HCT116 (cell line): ENCODE data around the gene CKB. TPM values are rescaled to one million over a fixed set of nuclear protein-coding genes. Genes with fewer than 3 reads are reported as not detected.
A peak's percentile ranks its signal among the peaks of the same experiment; 100 is the strongest.

Experiments
- ATAC-seq: fragments of 200-7000 bp; cut with Tn5 transposase; 2 replicates; pipeline ENCODE4 v1.9.1; 2020; ENCODE audit warnings: mild to moderate bottlenecking, moderate library complexity
- BruUV-seq: library from RNA; stranded (reverse); fragments of 400-500 nt; replicated peaks from 2 replicates; lab custom pipeline; 2021; lab: Mats Ljungman, UMichigan
- CTCF ChIA-PET: fragments of 300-600 bp; sonication (Branson Sonifier 250); formaldehyde crosslinking; loops from one replicate; lab custom pipeline; 2021; ENCODE audit warnings: antibody characterized with exemption; lab: Charles Lee
- POLR2A ChIA-PET: fragments of 300-600, 350-600 bp; sonication (Branson Sonifier 250); formaldehyde crosslinking; loops from one replicate; lab custom pipeline; 2021; ENCODE audit warnings: antibody characterized with exemption; lab: Charles Lee
- RAD21 ChIA-PET, 2 experiments: fragments of 300-600 bp; sonication (Branson Sonifier 250); formaldehyde crosslinking; loops; one replicate each; lab custom pipeline; 2023; ENCODE audit warnings: low total read pairs in 2 of 2; ENCODE audit not compliant: uncharacterized antibody in 2 of 2, unreplicated experiment in 2 of 2, low non-redundant PET in 1 of 2; lab: Charles Lee
- DNase-seq: peaks from one replicate; pipeline ENCODE4 v3.0.0-alpha.2; 2010; ENCODE audit warnings: low read depth, low spot score
- H2AFZ ChIP-seq: fragments of 200-600 bp; shearing (Covaris generic), sonication (generic); 2 replicates; pipeline ENCODE4 v1.6.1; 2017; ENCODE audit warnings: low read depth, mixed run types, mixed read lengths, antibody characterized with exemption, low read length; ENCODE audit not compliant: poor library complexity, severe bottlenecking
- H3K27ac ChIP-seq: 2 replicates; pipeline ENCODE4 v1.5.1; 2012; ENCODE audit warnings: low read depth, low read length
- H3K27me3 ChIP-seq: fragments of 200-600 bp; sonication (generic); 2 replicates; pipeline ENCODE4 v1.6.1; 2016; ENCODE audit warnings: mixed run types, low read length, mixed read lengths; ENCODE audit not compliant: insufficient read depth
- H3K36me3 ChIP-seq, 2 experiments: fragments of 200-500 bp in 1 of 2; fragments of 200-600 bp in 1 of 2; sonication (Bioruptor generic) in 1 of 2; sonication (generic) in 1 of 2; 2 replicates each; pipeline versions ENCODE4 v1.5.1 to v1.6.1; 2014 to 2016; ENCODE audit warnings: low read length in 2 of 2, inconsistent platforms in 1 of 2, mixed read lengths in 1 of 2, mixed run types in 1 of 2; ENCODE audit not compliant: insufficient read depth in 2 of 2, control insufficient read depth in 1 of 2
- H3K4me1 ChIP-seq, 2 experiments: fragments of 200-600 bp in 1 of 2; sonication (generic) in 1 of 2; 2 replicates each; pipeline versions ENCODE4 v1.5.1 to v1.6.1; 2012 to 2017; ENCODE audit warnings: low read length in 2 of 2, inconsistent platforms in 1 of 2, mild to moderate bottlenecking in 1 of 2, mixed read lengths in 1 of 2, mixed run types in 1 of 2, moderate library complexity in 1 of 2; ENCODE audit not compliant: insufficient read depth in 2 of 2, control insufficient read depth in 1 of 2
- H3K4me2 ChIP-seq: fragments of 200-600 bp; sonication (generic); 2 replicates; pipeline ENCODE4 v1.6.1; 2017; ENCODE audit warnings: mixed run types, low read length, mixed read lengths
- H3K4me3 ChIP-seq, 2 experiments: fragments of 200-600 bp in 1 of 2; sonication (generic) in 1 of 2; replicated peaks in 1 of 2; 2 replicates each; pipeline ENCODE4 v1.5.1; 2011 to 2016; ENCODE audit warnings: low read length in 2 of 2, control low read depth in 1 of 2, low read depth in 1 of 2, mild to moderate bottlenecking in 1 of 2, mixed read lengths in 1 of 2, mixed run types in 1 of 2
- H3K79me2 ChIP-seq: fragments of 200-600 bp; sonication (generic); 2 replicates; pipeline ENCODE4 v1.6.1; 2017; ENCODE audit warnings: mild to moderate bottlenecking, mixed run types, low read length, moderate library complexity, mixed read lengths; ENCODE audit not compliant: insufficient read depth
- H3K9ac ChIP-seq: fragments of 200-600 bp; sonication (generic); 2 replicates; pipeline ENCODE4 v1.6.1; 2016; ENCODE audit warnings: low read length, mixed read lengths
- H3K9me2 ChIP-seq: fragments of 200-600 bp; sonication (generic), shearing (Covaris generic); 2 replicates; pipeline ENCODE4 v1.6.1; 2017; ENCODE audit warnings: mixed run types, mild to moderate bottlenecking, moderate library complexity; ENCODE audit not compliant: insufficient read depth
- H3K9me3 ChIP-seq, 2 experiments: fragments of 200-500 bp in 1 of 2; fragments of 200-600 bp in 1 of 2; sonication (Bioruptor generic) in 1 of 2; sonication (generic) in 1 of 2; 2 replicates each; pipeline ENCODE4 v1.6.1; 2014 to 2017; ENCODE audit warnings: low read length in 2 of 2, mixed read lengths in 2 of 2, inconsistent platforms in 1 of 2, low read depth in 1 of 2, mild to moderate bottlenecking in 1 of 2, mixed run types in 1 of 2, moderate library complexity in 1 of 2; ENCODE audit not compliant: control insufficient read depth in 1 of 2, insufficient read depth in 1 of 2
- H4K20me1 ChIP-seq: fragments of 200-600 bp; sonication (generic), shearing (Covaris generic); 2 replicates; pipeline ENCODE4 v1.6.1; 2017; ENCODE audit warnings: mixed run types, mild to moderate bottlenecking, moderate library complexity; ENCODE audit not compliant: insufficient read depth
- ELF1 ChIP-seq: IDR thresholded peaks from 2 replicates; pipeline ENCODE4 v1.6.1; 2012; ENCODE audit warnings: low read depth, borderline replicate concordance
- EZH2 ChIP-seq: fragments of 200-600 bp; sonication (generic); IDR thresholded peaks from 2 replicates; pipeline ENCODE4 v1.6.1; 2017; ENCODE audit warnings: antibody characterized with exemption, mixed run types
- EZH2phosphoT487 ChIP-seq: fragments of 200-600 bp; IDR thresholded peaks from 2 replicates; pipeline ENCODE4 v1.6.1; 2018; ENCODE audit warnings: antibody characterized with exemption, borderline replicate concordance
- FOSL1 ChIP-seq: IDR thresholded peaks from 2 replicates; pipeline ENCODE4 v1.6.1; 2012; ENCODE audit warnings: low read depth
- POLR2A ChIP-seq: IDR thresholded peaks from 2 replicates; pipeline ENCODE4 v1.7.0; 2011; ENCODE audit warnings: borderline replicate concordance; ENCODE audit not compliant: insufficient read depth, insufficient read length; ENCODE audit errors: extremely low read depth
- RAD21 ChIP-seq: IDR thresholded peaks from 2 replicates; pipeline ENCODE4 v1.6.1; 2012; ENCODE audit warnings: low read depth, mild to moderate bottlenecking
- SRF ChIP-seq: IDR thresholded peaks from 2 replicates; pipeline ENCODE4 v1.6.1; 2012; ENCODE audit warnings: low read depth
- ZFX ChIP-seq: fragments of 450-650 bp; IDR thresholded peaks from 2 replicates; pipeline ENCODE4 v1.6.1; 2017
- ZNF274 ChIP-seq: fragments of 200-500 bp; sonication (Bioruptor generic); IDR thresholded peaks from 2 replicates; pipeline ENCODE4 v1.6.1; 2014; ENCODE audit warnings: mild to moderate bottlenecking, low read depth, low read length, inconsistent platforms
- intact Hi-C: fragments of 100-400 bp; cut with micrococcal nuclease; formaldehyde crosslinking; loops from 2 replicates; pipeline ENCODE4 v1.10.0; 2022
- total RNA-seq: library from RNA; stranded (reverse); gene quantifications from one replicate; pipeline ENCODE4 v1.2.1, GENCODE V29; 2021; ENCODE audit not compliant: unreplicated experiment
- TF ChIP-seq, protein P1 (sequence below): IDR thresholded peaks from 2 replicates; pipeline ENCODE4 v1.6.1; 2012

Gene CKB
- total RNA-seq, 1 experiment from 2014 or later, result 605 TPM

DNA sequence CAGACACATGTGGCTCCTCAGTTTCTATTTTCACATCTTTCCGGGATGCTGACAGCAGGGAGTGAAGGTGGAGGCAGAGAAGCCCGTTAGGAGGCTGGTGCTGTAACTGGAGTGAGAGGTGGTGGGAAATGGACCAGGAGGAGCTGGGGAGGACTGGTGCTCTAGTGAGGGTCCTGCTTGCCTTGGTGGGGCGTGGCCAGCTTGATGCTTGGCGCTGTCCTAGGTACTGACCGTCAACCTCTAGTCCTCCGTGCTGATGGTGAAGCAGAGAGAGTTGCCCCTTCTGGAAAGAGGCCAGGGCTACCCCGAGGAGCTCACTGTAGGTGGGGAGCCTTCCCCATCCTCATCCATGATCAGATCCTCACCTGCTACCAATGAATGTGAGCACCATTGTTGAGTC is 7.8 kb upstream of the CKB start (continued):
- no peak for TF ChIP-seq FOSL1
- no peak for TF ChIP-seq SRF
- no peak for TF ChIP-seq EZH2
- TF ChIP-seq RAD21, result no peak
- TF ChIP-seq ZNF274, result no peak
- TF ChIP-seq, protein P1, sequence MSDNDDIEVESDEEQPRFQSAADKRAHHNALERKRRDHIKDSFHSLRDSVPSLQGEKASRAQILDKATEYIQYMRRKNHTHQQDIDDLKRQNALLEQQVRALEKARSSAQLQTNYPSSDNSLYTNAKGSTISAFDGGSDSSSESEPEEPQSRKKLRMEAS, result no peak
- TF ChIP-seq EZH2phosphoT487, result no peak
- no peak for TF ChIP-seq ELF1
- TF ChIP-seq, all 23 proteins: peak for 0

DNA sequence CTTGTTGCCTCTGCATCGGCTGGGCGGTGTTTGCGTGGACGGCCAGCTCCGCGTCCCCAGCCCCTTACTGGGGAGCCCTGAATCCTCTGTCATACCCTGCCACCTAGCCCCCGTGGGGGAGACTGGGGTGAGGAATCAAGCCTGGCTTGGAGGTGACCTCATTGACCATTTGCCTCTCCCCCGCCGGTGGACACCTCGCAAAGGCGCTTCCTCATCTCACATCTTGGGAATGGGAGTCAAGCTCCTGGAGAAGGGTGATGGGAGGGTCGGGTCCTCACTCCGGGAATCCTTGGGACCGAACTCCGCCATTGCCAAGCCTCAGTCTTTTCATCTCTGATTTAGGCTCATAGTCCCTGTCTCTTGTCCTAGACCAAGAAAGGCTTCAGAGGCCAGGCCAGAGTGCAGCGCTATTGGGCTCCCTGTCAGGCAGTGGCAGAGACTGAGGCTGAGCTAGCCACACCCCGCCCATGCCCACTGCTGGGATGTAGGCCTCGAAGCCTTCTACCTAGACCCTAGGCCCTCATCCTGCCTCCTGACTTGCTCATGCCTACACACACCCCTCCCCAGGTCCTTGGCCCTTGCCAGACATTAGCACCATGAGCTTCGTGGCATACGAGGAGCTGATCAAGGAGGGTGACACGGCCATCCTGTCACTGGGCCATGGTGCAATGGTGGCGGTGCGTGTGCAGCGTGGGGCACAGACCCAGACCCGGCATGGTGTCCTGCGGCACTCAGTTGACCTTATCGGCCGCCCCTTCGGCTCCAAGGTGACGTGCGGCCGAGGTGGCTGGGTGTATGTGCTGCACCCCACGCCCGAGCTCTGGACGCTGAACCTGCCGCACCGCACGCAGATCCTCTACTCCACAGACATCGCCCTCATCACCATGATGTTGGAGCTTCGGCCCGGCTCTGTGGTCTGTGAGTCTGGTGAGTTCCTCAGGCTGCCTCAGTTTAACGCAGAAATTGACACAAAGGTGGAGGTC is 7.0 kb upstream of the CKB start:
- peak overlapping the region; percentile 64 for H3K27ac ChIP-seq
- DNase-seq, result no peak
- peaks cover 0 to 14% of the 10 kb centered on the region in 2 experiments; a peak in 2 of 4 replicates for H3K36me3 ChIP-seq
- intact Hi-C loops, result no loop called here
- TF ChIP-seq POLR2A (no peak), ZFX (peak; percentile 34; the same call in 1 of the 2 replicates)
- H2AFZ ChIP-seq, result no peak overlapping the region
- H3K9me3 ChIP-seq, result no peaks in the 10 kb centered on the region
- H3K79me2 ChIP-seq, result peaks cover 30% of the 10 kb centered on the region
- peak; percentile 16; the same call in 1 of the 2 replicates for ATAC-seq
- ChIA-PET CTCF (interaction anchor here (0.7 to 2.9 kb wide), 4 partner anchors 8 to 11 kb away, joined by 3 to 16 read pairs (median 5); no protein-coding TSS in a partner anchor), POLR2A (interaction anchor here (1.2 to 1.4 kb wide), 3 partner anchors 9 to 24 kb away, joined by 5 to 11 read pairs (median 5); no protein-coding TSS in a partner anchor), RAD21 (no interaction called here)
- BruUV-seq, result no TSS peak
- peaks cover 10 to 28% of the 10 kb centered on the region in 2 experiments; a peak in 3 of 4 replicates for H3K4me1 ChIP-seq
- no peaks in the 10 kb centered on the region for H3K27me3 ChIP-seq
- H3K4me2 ChIP-seq, result peak overlapping the region; percentile 96
- H3K9ac ChIP-seq, result peak overlapping the region; percentile 96
- no peaks in the 10 kb centered on the region for H3K9me2 ChIP-seq
- H3K4me3 ChIP-seq, result peak overlapping the region; percentile 85 to 97
- H4K20me1 ChIP-seq, result no peaks in the 10 kb centered on the region
